ENCODE measurements around the gene RNU6-9. TPM values are rescaled to one million over a fixed set of nuclear protein-coding genes. Genes with fewer than 3 reads are reported as not detected.
A peak's percentile ranks its signal among the peaks of the same experiment; 100 is the strongest.

The RNU6-9 gene
- total RNA-seq, 1 experiment from 2014 or later = not detected

DNA sequence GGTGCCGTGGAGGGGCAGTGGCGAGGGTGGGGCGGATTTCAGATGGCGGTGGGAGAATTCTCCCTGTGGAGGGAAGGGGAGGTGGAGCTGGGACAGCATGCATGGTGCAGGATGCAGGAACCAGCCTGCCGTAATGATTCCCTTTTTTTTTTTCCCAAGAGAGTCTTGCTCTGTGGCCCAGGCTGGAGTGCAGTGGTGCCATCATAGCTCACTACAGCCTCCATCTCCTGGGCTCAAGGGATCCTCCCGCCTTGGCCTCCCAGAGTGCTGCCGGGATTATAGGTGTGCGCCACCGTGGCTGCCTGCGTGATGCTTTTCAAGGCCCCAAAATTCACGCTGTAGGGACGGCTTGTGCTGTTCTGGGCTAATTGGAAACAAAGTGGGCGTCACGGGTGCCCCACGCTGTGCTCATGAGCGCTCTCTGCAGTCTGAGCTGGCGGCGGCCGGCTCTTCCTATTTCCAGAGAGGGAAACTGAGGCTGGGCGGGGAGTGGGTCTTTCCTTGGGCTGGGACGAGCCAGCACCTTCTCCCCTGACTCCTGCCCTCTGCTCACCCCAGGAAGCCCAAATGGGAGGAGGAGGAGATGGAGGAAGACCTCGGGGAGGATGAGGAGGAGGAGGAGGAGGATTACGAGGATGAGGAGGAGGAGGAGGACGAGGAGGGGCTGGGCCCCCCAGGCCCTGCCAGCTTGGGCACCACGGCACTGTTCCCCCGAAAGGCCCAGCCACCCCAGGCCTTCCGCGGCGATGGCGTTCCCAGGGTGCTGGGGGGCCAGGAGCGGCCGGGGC, 38.8 kb downstream of the RNU6-9 start:
- Histone ChIP-seq H3F3A (ENCODE audit: insufficient read depth, low read depth) (no peaks in the 10 kb centered on the region; the same call in 1 of the 2 replicates), H3K9me2 (ENCODE audit: insufficient read depth) (no peaks in the 10 kb centered on the region), H3K9me3 (ENCODE audit: insufficient read depth, low read depth) (no peaks in the 10 kb centered on the region), H3K4me1 (replicated peaks; ENCODE audit: insufficient read depth) (no peaks in the 10 kb centered on the region), H2AFZ (no peak overlapping the region), H3K4me2 (no peak overlapping the region), H3K79me2 (ENCODE audit: low read depth) (no peaks in the 10 kb centered on the region), H3K4me3 (no peak overlapping the region), H4K20me1 (ENCODE audit: insufficient read depth) (no peaks in the 10 kb centered on the region; the same call in 1 of the 2 replicates), H3K27me3 (ENCODE audit: insufficient read depth, low read depth) (no peaks in the 10 kb centered on the region), H3K36me3 (ENCODE audit: low read depth) (no peaks in the 10 kb centered on the region), H3K27ac (no peak overlapping the region)
- BruUV-seq (replicated peaks) = no TSS peak
- no peak for DNase-seq
- CTCF ChIA-PET = interaction anchor here (1.3 kb wide), 1 partner anchor 144 kb away, joined by 3 read pairs; no protein-coding TSS in a partner anchor
- POLR2A ChIA-PET (ENCODE audit: unreplicated experiment) = no interaction called here
- intact Hi-C loops (cut with micrococcal nuclease; ENCODE audit: unreplicated experiment) = no loop called here
- TF ChIP-seq, protein P1, sequence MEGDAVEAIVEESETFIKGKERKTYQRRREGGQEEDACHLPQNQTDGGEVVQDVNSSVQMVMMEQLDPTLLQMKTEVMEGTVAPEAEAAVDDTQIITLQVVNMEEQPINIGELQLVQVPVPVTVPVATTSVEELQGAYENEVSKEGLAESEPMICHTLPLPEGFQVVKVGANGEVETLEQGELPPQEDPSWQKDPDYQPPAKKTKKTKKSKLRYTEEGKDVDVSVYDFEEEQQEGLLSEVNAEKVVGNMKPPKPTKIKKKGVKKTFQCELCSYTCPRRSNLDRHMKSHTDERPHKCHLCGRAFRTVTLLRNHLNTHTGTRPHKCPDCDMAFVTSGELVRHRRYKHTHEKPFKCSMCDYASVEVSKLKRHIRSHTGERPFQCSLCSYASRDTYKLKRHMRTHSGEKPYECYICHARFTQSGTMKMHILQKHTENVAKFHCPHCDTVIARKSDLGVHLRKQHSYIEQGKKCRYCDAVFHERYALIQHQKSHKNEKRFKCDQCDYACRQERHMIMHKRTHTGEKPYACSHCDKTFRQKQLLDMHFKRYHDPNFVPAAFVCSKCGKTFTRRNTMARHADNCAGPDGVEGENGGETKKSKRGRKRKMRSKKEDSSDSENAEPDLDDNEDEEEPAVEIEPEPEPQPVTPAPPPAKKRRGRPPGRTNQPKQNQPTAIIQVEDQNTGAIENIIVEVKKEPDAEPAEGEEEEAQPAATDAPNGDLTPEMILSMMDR (conservative IDR thresholded peaks at IDR 0.05) = no peak
- TF ChIP-seq EZH2 (IDR thresholded peaks at IDR 0.05; ENCODE audit: low read depth) = no peak

DNA sequence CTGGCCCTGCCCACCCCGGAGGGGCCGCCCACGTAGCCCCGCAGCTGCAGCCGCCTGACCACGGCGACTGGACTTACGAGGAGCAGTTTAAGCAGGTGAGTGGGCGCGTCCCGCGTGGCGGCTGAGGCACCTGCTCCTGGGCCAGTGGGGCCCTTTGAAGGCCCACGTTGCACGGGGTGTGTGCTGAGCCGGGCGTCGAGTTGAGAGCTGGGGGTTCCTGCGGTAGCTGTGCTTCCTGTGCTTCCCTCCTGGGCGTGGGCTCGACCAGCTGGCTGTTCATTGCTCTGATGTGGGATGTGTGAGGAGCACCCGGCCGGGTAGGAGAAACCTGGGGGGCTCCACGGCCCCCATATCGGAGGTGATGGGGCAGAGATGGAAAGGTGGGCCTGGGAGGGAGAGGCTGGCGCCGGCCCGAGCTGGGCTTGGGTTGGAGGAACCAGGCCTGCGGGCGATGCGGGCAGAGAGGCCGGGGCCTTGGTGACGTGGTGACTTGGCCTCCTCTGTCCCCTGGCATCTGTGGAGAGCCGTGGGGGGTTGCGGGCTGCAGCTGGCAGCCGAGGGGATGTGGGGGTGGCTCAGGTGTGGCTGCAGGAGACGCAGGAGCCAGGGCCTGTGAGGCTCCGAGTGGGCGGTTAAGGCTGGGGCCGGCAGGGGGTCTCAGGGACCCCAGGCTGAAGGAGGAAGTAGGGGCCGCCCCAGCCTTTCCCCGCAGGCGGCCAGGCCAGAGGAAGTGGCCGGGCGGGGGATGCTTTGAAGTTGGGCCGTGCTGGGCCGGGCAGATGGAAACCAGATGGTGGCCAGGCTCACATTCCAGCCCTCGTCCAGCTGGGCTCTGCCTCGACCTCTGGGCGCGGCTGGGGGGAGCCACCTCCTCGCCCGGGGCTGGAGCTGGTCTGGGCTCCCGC, 39.6 kb downstream of the RNU6-9 start:
- intact Hi-C loops (cut with micrococcal nuclease; ENCODE audit: unreplicated experiment) = no loop called here
- H3K9me3 ChIP-seq (ENCODE audit: insufficient read depth, low read depth) = no peaks in the 10 kb centered on the region
- POLR2A ChIA-PET (ENCODE audit: unreplicated experiment) = no interaction called here
- BruUV-seq (replicated peaks) = no TSS peak
- TF ChIP-seq EZH2 (IDR thresholded peaks at IDR 0.05; ENCODE audit: low read depth) = no peak
- TF ChIP-seq, protein P1 (conservative IDR thresholded peaks at IDR 0.05) = no peak
- CTCF ChIA-PET = no interaction called here
- H3K36me3 ChIP-seq (ENCODE audit: low read depth) = no peaks in the 10 kb centered on the region
- H3K4me2 ChIP-seq = no peak overlapping the region
- H3K4me3 ChIP-seq = no peak overlapping the region
- no peaks in the 10 kb centered on the region for H3K79me2 ChIP-seq (ENCODE audit: low read depth)
- H3K4me1 ChIP-seq (replicated peaks; ENCODE audit: insufficient read depth) = no peaks in the 10 kb centered on the region
- H4K20me1 ChIP-seq (ENCODE audit: insufficient read depth) = no peaks in the 10 kb centered on the region; the same call in 1 of the 2 replicates
- H2AFZ ChIP-seq = no peak overlapping the region
- no peaks in the 10 kb centered on the region; the same call in 1 of the 2 replicates for H3F3A ChIP-seq (ENCODE audit: insufficient read depth, low read depth)
- no peaks in the 10 kb centered on the region for H3K27me3 ChIP-seq (ENCODE audit: insufficient read depth, low read depth)
- DNase-seq = peak in 1 of 2 experiments; percentile 63
- H3K9me2 ChIP-seq (ENCODE audit: insufficient read depth) = no peaks in the 10 kb centered on the region
- H3K27ac ChIP-seq = no peak overlapping the region

DNA sequence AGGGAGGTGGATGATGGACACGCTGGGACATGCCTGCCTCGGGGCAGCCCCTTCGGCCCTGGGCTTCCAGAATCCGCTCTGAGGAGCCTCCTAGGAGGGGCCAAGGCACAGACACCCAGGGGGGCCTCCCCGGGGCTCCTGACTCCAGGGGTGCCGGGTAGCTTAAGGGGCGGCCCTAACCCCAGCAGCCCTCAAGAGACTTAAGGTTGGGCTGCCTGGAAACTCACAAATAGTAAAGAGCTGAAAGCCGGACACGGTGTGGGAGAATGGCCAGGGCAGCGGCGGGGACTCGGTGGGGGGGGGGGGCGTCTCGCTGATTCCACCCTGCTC, 40.2 kb downstream of the RNU6-9 start:
- Histone ChIP-seq H3K9me2 (ENCODE audit: insufficient read depth) (no peaks in the 10 kb centered on the region), H3K4me2 (no peak overlapping the region), H4K20me1 (ENCODE audit: insufficient read depth) (no peaks in the 10 kb centered on the region; the same call in 1 of the 2 replicates), H3K27ac (no peak overlapping the region), H3K36me3 (ENCODE audit: low read depth) (no peaks in the 10 kb centered on the region), H3F3A (ENCODE audit: insufficient read depth, low read depth) (no peaks in the 10 kb centered on the region; the same call in 1 of the 2 replicates), H3K4me3 (no peak overlapping the region), H3K4me1 (replicated peaks; ENCODE audit: insufficient read depth) (no peaks in the 10 kb centered on the region), H3K79me2 (ENCODE audit: low read depth) (no peaks in the 10 kb centered on the region), H3K27me3 (ENCODE audit: insufficient read depth, low read depth) (no peaks in the 10 kb centered on the region), H3K9me3 (ENCODE audit: insufficient read depth, low read depth) (no peaks in the 10 kb centered on the region), H2AFZ (no peak overlapping the region)
- BruUV-seq (replicated peaks) = no TSS peak
- ChIA-PET CTCF (no interaction called here), POLR2A (ENCODE audit: unreplicated experiment) (no interaction called here)
- intact Hi-C loops (cut with micrococcal nuclease; ENCODE audit: unreplicated experiment) = no loop called here
- TF ChIP-seq EZH2 (IDR thresholded peaks at IDR 0.05; ENCODE audit: low read depth) = no peak
- TF ChIP-seq, protein P1 (conservative IDR thresholded peaks at IDR 0.05) = no peak
- no peak for DNase-seq
